GM12801 (cell line): Measurements from ENCODE around the gene GPR179.

Experiments used
- CTCF ChIP-seq: IDR thresholded peaks from one replicate; pipeline ENCODE4 v1.5.1; 2011; ENCODE audit warnings: control low read depth; ENCODE audit not compliant: insufficient read length; ENCODE audit errors: extremely low read depth

The GPR179 gene

GRCh38 chr17:38324772-38325171 lies 19.0 kb downstream of the GPR179 start:
- TF ChIP-seq CTCF = no peak

GRCh38 chr17:38324141-38324697 lies 19.5 kb downstream of the GPR179 start:
- no peak for TF ChIP-seq CTCF

GRCh38 chr17:38322897-38323296 lies 20.9 kb downstream of the GPR179 start:
- TF ChIP-seq CTCF = no peak

GRCh38 chr17:38322156-38322779 lies 21.5 kb downstream of the GPR179 start:
- no peak for TF ChIP-seq CTCF

- TF ChIP-seq CTCF = no peak
These were observed 23.3 kb downstream of the GPR179 start for GRCh38 chr17:38320482-38320881.

GRCh38 chr17:38317081-38317480 lies 26.7 kb downstream of the GPR179 start:
- no peak for TF ChIP-seq CTCF

- no peak for TF ChIP-seq CTCF
These were observed 28.3 kb downstream of the GPR179 start for GRCh38 chr17:38315497-38315896.
